ENCODE measurements around the gene NFKBIB. TPM values are rescaled to one million over a fixed set of nuclear protein-coding genes. Genes with fewer than 3 reads are reported as not detected.

Gene NFKBIB
- polyA plus RNA-seq, 1 donor (not counting 4 experiments of a cell fraction or from before 2014, with no cell fraction given), result 12.3 TPM

DNA sequence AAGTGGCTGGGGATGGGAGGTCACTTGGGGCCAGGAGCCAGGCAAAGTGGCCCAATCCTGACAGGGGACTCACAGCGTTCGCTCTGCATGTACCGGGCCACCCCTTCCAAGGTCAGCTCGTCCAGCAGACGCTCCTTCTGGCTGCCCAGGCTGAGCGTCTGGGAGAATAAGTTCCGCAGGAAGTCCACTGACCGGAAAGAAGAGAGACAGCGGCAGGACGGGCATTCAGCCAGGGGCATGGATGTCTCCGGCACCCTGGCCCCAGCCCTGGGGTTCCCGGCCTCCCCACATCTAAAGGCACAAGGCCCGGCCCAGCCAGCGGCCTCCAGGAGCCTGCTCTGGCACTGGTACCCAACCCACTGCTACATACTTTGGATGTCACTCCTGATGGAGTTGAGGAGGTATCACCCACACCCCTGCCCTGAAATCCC is 6.4 kb upstream of the NFKBIB start:
- no peak for FAIRE-seq
- Histone ChIP-seq H3K27ac (ENCODE audit: control insufficient read depth, insufficient read depth, low read length) (no peak overlapping the region), H3K27me3 (ENCODE audit: control insufficient read depth, extremely low read depth, insufficient read depth, low read length) (no peaks in the 10 kb centered on the region)

DNA sequence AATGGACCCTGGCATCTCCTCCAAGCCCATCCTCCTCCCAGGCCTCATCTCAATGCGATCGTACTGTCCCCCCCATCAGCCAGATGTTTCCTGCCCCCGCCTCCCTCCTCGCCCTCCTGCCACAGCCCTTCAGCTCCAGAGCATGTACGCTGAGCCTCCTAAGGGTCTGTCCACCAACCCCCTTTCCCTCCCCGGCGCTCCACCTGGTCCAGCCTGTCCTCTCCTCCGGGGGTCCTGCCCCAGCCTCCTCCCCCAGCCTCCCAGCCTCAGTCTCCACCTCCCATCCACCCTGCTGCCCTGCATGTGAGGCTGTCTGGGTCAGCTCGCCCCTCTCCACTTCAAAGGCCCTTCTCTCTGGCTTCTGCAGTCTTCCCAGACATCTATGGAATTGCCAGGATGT is 4.8 kb upstream of the NFKBIB start:
- Histone ChIP-seq H3K79me2 (ENCODE audit: control insufficient read depth, insufficient read depth, low read length) (peaks cover 9% of the 10 kb centered on the region), H3K27me3 (ENCODE audit: control insufficient read depth, extremely low read depth, insufficient read depth, low read length) (no peaks in the 10 kb centered on the region), H3K4me1 (ENCODE audit: control insufficient read depth, extremely low read depth, insufficient read depth, low read length) (peaks cover 14% of the 10 kb centered on the region), H3K9ac (ENCODE audit: control insufficient read depth, extremely low read depth, insufficient read depth, low read length) (no peak overlapping the region), H3K4me2 (ENCODE audit: control insufficient read depth, extremely low read depth, insufficient read depth, low read depth, low read length) (no peak overlapping the region), H3K9me3 (ENCODE audit: control insufficient read depth, low read depth, low read length) (no peaks in the 10 kb centered on the region), H4K20me1 (ENCODE audit: control insufficient read depth, extremely low read depth, insufficient read depth, low read length) (no peaks in the 10 kb centered on the region), H3K4me3 (ENCODE audit: control insufficient read depth in 2 of 3, extremely low read depth in 1 of 3, insufficient read depth in 2 of 3, low read depth in 1 of 3, low read length in 3 of 3) (no peak overlapping the region), H3K27ac (ENCODE audit: control insufficient read depth, insufficient read depth, low read length) (no peak overlapping the region), H2AFZ (ENCODE audit: control insufficient read depth, low read length) (no peak overlapping the region), H3K9me1 (ENCODE audit: control insufficient read depth, extremely low read depth, insufficient read depth, low read length) (no peaks in the 10 kb centered on the region), H3K36me3 (ENCODE audit: control insufficient read depth in 2 of 2, extremely low read depth in 1 of 2, insufficient read depth in 2 of 2, low read length in 2 of 2) (peaks cover 0 to 3% of the 10 kb centered on the region in 2 experiments)
- no peak for TF ChIP-seq EZH2 (IDR thresholded peaks at IDR 0.05; ENCODE audit: low read length)
- TF ChIP-seq, protein P1, sequence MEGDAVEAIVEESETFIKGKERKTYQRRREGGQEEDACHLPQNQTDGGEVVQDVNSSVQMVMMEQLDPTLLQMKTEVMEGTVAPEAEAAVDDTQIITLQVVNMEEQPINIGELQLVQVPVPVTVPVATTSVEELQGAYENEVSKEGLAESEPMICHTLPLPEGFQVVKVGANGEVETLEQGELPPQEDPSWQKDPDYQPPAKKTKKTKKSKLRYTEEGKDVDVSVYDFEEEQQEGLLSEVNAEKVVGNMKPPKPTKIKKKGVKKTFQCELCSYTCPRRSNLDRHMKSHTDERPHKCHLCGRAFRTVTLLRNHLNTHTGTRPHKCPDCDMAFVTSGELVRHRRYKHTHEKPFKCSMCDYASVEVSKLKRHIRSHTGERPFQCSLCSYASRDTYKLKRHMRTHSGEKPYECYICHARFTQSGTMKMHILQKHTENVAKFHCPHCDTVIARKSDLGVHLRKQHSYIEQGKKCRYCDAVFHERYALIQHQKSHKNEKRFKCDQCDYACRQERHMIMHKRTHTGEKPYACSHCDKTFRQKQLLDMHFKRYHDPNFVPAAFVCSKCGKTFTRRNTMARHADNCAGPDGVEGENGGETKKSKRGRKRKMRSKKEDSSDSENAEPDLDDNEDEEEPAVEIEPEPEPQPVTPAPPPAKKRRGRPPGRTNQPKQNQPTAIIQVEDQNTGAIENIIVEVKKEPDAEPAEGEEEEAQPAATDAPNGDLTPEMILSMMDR (optimal IDR thresholded peaks at IDR 0.05 in 1 of 3, IDR thresholded peaks at IDR 0.05 in 1 of 3, conservative IDR thresholded peaks at IDR 0.05 in 1 of 3; ENCODE audit: extremely low read depth in 1 of 3, insufficient read depth in 2 of 3, low read length in 3 of 3), result no peak
- FAIRE-seq, result no peak
- DNase-seq (ENCODE audit: low read depth, low spot score), result no peak
- dilution Hi-C loops (cut with MboI; ENCODE audit: extremely low pct_ligation_motif_present, low sequenced_read_pairs), result no loop called here

More for the DNA sequence above, 6.4 kb upstream of the NFKBIB start:
- Histone ChIP-seq H3K9me3 (ENCODE audit: control insufficient read depth, low read depth, low read length) (no peaks in the 10 kb centered on the region), H3K4me1 (ENCODE audit: control insufficient read depth, extremely low read depth, insufficient read depth, low read length) (peaks cover 7% of the 10 kb centered on the region), H3K4me2 (ENCODE audit: control insufficient read depth, extremely low read depth, insufficient read depth, low read depth, low read length) (no peak overlapping the region), H3K79me2 (ENCODE audit: control insufficient read depth, insufficient read depth, low read length) (peaks cover 4% of the 10 kb centered on the region), H4K20me1 (ENCODE audit: control insufficient read depth, extremely low read depth, insufficient read depth, low read length) (no peaks in the 10 kb centered on the region), H3K4me3 (ENCODE audit: control insufficient read depth in 2 of 3, extremely low read depth in 1 of 3, insufficient read depth in 2 of 3, low read depth in 1 of 3, low read length in 3 of 3) (no peak overlapping the region), H3K36me3 (ENCODE audit: control insufficient read depth in 2 of 2, extremely low read depth in 1 of 2, insufficient read depth in 2 of 2, low read length in 2 of 2) (peaks cover 7 to 10% of the 10 kb centered on the region in 2 experiments), H3K9me1 (ENCODE audit: control insufficient read depth, extremely low read depth, insufficient read depth, low read length) (no peaks in the 10 kb centered on the region), H2AFZ (ENCODE audit: control insufficient read depth, low read length) (no peak overlapping the region), H3K9ac (ENCODE audit: control insufficient read depth, extremely low read depth, insufficient read depth, low read length) (no peak overlapping the region)
- no peak for DNase-seq (ENCODE audit: low read depth, low spot score)
- TF ChIP-seq EZH2 (IDR thresholded peaks at IDR 0.05; ENCODE audit: low read length), result no peak
- TF ChIP-seq, protein P1 (optimal IDR thresholded peaks at IDR 0.05 in 1 of 3, IDR thresholded peaks at IDR 0.05 in 1 of 3, conservative IDR thresholded peaks at IDR 0.05 in 1 of 3; ENCODE audit: extremely low read depth in 1 of 3, insufficient read depth in 2 of 3, low read length in 3 of 3), result no peak
- dilution Hi-C loops (cut with MboI; ENCODE audit: extremely low pct_ligation_motif_present, low sequenced_read_pairs), result no loop called here

Measured in keratinocyte (primary cell).